ENCODE measurements around the gene USH1G. TPM values are rescaled to one million over a fixed set of nuclear protein-coding genes. Genes with fewer than 3 reads are reported as not detected.

Gene USH1G
- total RNA-seq, 1 donor from 2014 or later = not detected

DNA sequence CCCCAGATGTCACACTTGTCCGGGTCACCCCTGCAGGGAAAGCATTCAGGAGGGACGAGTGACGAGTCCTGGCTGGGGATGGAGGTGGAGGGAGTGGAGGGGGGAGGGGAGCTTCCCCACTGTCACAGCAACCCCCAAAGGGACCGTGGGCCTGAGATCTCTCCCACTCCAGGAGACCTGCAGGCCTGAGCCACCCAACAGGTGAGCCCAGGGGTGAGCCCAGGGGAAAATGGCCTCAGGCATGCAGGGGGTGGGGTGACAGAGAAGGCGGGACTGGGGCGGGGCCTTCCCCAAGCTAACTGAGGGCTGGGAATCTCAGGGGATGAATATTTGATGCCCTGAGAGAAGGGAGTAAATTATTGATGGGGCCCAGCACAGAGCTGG lies 2.4 kb downstream of the USH1G start:
- DNase-seq (ENCODE audit: low read depth) = no peak
- no peak for TF ChIP-seq CTCF (conservative IDR thresholded peaks at IDR 0.05; ENCODE audit: low read depth, low read length)
- H3K4me3 ChIP-seq (ENCODE audit: low read depth, low read length) = no peak overlapping the region

- no peak for DNase-seq (ENCODE audit: low read depth)
- no peak for TF ChIP-seq CTCF (conservative IDR thresholded peaks at IDR 0.05; ENCODE audit: low read depth, low read length)
- H3K4me3 ChIP-seq (ENCODE audit: low read depth, low read length) = no peak overlapping the region
Observed at GRCh38 chr17:74920306-74920620, 2.8 kb downstream of the USH1G start.

GRCh38 chr17:74919440-74920305 lies 3.4 kb downstream of the USH1G start:
- TF ChIP-seq CTCF (conservative IDR thresholded peaks at IDR 0.05; ENCODE audit: low read depth, low read length) = no peak
- DNase-seq (ENCODE audit: low read depth) = no peak

GRCh38 chr17:74918906-74919305 lies 4.1 kb downstream of the USH1G start:
- DNase-seq (ENCODE audit: low read depth) = no peak
- no peak overlapping the region for H3K4me3 ChIP-seq (ENCODE audit: low read depth, low read length)
- TF ChIP-seq CTCF (conservative IDR thresholded peaks at IDR 0.05; ENCODE audit: low read depth, low read length) = no peak

More at GRCh38 chr17:74919440-74920305, 3.4 kb downstream of the USH1G start:
- no peak overlapping the region for H3K4me3 ChIP-seq (ENCODE audit: low read depth, low read length)

DNA sequence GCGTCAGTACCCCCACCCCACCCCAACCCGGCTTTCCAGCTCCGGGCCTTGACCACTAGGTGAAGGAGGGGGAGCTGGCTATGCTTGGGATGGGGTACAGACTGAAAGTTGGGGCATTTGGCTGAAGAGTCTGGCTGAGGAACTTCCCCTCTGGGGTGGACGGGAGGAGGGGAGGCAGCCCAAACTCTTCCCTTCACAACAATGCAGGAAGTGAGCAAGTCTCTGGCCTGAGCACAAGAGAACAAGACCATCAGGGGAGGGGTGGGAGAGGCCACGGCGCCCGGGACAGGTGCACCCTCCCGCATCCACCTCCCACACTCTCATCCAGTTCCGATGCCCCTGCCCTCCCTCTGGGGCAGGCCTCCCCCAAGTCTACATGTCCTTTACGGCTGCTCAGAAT lies 5.6 kb downstream of the USH1G start:
- no peak overlapping the region for H3K4me3 ChIP-seq (ENCODE audit: low read depth, low read length)
- DNase-seq (ENCODE audit: low read depth) = no peak
- no peak for TF ChIP-seq CTCF (conservative IDR thresholded peaks at IDR 0.05; ENCODE audit: low read depth, low read length)

DNA sequence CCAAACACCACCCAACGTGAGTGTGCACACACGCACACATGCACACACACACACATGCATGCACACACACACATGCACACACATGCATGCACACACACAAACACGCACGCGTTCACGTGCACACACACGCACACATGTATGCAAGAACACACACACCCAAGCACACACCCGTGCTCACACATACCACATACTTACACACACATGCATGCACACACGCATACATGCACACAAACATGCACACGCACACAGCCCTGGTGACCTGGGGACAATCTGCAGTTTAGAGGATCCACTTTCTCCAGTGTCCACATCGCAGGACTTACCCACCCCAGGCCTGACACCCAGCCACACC lies 6.2 kb downstream of the USH1G start:
- no peak overlapping the region for H3K4me3 ChIP-seq (ENCODE audit: low read depth, low read length)
- TF ChIP-seq CTCF (conservative IDR thresholded peaks at IDR 0.05; ENCODE audit: low read depth, low read length) = no peak

More for the DNA sequence above, 6.2 kb downstream of the USH1G start:
- no peak for DNase-seq (ENCODE audit: low read depth)
